ENCODE data around the gene CAV3.
"Not testable (repeated sequence)": the region's sequence is repeated elsewhere in the genome, so short reads cannot be mapped to it uniquely, and the experiment has no call there.

DNA sequence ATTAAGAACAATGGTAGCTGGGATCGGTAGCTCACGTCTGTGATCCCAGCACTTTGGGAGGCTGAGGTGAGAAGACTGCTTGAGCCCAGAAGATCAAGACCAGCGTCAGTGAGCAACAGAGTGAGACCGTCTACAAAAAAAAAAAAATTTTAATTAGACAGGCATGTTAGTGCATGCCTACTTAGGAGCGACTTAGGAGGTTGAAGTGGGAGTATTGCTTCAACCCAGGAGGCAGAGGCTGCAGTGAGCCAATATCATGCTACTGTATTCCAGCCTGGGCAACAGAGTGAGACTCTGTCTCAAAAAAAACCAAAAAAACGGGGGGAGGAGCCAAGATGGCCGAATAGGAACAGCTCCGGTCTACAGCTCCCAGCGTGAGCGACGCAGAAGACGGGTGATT lies 17.8 kb upstream of the CAV3 start:
- TF ChIP-seq, protein P1, sequence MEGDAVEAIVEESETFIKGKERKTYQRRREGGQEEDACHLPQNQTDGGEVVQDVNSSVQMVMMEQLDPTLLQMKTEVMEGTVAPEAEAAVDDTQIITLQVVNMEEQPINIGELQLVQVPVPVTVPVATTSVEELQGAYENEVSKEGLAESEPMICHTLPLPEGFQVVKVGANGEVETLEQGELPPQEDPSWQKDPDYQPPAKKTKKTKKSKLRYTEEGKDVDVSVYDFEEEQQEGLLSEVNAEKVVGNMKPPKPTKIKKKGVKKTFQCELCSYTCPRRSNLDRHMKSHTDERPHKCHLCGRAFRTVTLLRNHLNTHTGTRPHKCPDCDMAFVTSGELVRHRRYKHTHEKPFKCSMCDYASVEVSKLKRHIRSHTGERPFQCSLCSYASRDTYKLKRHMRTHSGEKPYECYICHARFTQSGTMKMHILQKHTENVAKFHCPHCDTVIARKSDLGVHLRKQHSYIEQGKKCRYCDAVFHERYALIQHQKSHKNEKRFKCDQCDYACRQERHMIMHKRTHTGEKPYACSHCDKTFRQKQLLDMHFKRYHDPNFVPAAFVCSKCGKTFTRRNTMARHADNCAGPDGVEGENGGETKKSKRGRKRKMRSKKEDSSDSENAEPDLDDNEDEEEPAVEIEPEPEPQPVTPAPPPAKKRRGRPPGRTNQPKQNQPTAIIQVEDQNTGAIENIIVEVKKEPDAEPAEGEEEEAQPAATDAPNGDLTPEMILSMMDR (conservative IDR thresholded peaks at IDR 0.05) = not testable (repeated sequence)
- TF ChIP-seq ZFX (IDR thresholded peaks at IDR 0.05) = not testable (repeated sequence)
